ENCODE measurements around the gene ZNF48. TPM values are rescaled to one million over a fixed set of nuclear protein-coding genes. Genes with fewer than 3 reads are reported as not detected.
A peak's percentile ranks its signal among the peaks of the same experiment; 100 is the strongest.

ZNF48 gene
- total RNA-seq, 1 experiment from 2014 or later: 20.7 TPM

DNA sequence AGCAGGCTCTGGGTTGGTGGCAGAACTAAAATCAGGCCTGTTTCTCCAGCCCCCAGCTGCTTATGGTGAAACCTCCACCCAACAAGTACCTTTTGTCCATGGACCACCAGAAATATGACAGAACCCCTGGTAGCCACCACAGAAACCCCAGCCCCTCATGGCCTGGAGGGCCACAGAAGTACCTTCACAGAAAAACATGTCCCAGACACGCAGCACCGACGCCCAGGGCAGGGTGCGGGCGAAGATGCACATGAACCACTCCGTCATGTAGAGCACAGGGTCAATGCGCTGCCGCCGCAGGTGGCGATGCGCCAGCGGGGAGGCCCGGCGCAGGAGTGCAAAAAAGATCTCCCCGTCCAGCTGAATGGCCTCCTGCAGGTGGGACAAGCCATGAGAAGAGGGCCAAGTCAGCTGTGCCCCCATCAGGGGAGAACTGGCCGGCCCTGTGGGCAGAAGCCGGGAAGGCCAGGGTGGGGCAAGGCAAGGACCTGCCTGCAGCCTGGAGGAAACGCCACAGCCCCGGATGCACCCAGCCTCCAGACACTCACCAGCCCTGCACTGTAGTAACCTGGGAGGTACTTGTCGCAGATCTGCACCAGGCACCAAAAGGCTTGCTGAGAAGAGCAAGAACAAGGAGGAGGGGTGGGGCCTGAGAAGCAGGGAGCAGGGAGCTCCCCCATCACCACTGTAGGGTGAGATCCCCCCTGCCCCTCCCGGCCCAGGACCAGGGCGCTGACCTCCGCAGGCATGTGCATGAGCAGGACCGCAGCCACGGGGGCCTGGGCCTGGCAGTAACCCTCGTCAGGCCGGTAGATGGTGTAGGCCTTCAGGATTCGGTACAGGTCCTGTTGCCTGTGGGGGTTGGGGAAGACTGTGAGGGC, 36.0 kb upstream of the ZNF48 start:
- no peak for DNase-seq (ENCODE audit: low spot score)

DNA sequence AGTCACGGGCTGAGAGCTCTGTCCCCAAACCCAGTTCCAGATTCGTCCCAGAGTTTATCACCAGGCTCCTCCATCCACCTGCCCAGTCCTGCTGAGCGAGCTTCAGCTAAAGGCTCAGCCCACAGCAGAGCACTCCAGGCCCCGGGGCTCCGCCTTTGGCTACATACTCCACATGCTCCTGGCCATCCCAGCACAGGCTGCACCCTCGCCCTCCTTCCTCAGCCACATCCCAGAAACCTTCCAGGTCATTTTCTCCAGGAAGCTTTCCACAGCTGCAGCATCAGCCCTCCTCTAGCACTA, 35.4 kb upstream of the ZNF48 start:
- no peak for DNase-seq (ENCODE audit: low spot score)

DNA sequence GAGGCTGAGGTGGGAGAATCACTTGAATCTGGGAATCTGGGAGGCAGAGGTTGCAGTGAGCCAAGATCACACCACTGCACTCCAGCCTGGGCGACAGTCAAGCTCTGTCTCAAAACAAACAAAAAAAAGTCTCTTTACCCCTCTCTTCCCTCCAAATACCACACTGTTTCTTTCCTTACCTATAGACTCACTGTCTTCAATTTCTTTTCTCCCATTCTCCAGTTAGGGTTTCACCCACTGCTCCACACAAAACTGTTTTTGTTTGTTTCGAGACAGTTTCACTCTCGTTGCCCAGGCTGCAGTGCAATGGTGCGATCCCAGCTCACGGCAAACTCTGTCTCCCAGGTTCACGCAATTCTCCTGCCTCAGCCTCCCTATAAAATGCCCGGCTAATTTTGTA, 34.0 kb upstream of the ZNF48 start:
- no peak for DNase-seq (ENCODE audit: low spot score)

DNA sequence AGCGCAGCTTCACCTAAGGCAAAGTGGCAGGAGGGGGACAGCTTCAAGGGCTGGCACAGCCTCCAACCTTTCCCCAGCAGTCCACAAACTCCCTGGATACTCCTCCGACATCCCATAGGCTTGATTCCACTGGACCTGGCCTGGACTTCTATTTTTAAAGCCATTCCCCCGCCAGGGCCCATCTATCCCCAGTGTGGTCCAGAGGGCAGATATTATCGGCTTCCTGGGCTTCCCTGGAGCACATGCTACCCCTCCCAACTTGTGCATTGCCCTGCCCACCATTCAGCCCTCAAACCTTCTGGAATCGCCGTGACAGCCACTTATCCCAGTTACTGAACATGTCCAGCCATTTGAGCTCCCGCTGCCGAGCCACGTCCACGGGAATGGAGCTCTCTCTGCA, 30.0 kb upstream of the ZNF48 start:
- no peak for DNase-seq (ENCODE audit: low spot score)

DNA sequence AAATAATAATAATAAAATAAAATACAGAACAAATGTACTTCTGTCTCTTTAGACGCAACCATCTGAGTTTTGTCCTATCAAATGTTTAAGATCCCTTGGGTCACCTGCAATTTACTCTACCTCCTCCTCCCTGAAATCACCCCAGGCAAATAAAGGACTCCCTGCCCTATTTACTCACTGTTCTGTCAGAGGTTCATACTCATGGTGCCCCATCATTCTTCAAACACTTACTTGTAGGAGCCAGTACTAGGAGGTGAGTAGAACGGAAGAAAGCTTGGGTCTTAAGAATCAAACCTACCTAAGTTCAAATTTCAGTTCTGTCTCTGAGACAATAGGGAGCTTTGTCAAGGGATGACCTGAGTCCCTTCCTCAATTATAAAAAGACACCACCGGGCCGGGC, 28.7 kb upstream of the ZNF48 start:
- DNase-seq (ENCODE audit: low spot score): no peak

DNA sequence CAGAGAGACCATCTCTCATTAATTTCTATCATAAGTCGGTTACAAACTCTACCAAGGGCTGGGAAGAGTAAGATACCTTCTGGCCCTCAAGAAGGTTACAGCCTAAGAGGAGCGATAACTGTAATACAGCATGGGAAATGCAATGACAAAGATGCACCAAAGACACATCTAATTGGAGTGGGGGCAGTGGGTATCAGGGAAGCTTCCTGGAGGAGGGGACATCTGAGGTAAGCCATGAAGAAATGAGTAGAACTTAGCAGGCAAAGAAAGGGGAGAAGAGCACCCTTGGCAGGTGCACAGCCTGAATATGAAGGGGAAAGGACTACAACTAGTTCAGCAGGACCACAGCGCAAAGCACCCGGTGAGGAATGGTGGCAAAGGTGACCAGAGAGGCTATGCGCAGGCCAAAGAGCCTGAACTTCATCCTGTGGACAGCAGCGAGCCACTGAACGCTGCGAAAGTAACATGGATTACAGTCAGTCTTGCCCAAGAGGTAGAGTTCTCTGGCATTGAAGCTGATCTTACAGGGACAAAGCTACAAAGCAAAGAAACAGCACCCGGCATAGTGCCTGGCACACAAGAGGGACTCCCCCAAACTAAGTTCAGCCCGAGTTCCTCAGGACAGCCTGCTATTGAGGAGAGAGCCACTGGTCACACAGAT, 27.7 kb upstream of the ZNF48 start:
- DNase-seq (ENCODE audit: low spot score): no peak

DNA sequence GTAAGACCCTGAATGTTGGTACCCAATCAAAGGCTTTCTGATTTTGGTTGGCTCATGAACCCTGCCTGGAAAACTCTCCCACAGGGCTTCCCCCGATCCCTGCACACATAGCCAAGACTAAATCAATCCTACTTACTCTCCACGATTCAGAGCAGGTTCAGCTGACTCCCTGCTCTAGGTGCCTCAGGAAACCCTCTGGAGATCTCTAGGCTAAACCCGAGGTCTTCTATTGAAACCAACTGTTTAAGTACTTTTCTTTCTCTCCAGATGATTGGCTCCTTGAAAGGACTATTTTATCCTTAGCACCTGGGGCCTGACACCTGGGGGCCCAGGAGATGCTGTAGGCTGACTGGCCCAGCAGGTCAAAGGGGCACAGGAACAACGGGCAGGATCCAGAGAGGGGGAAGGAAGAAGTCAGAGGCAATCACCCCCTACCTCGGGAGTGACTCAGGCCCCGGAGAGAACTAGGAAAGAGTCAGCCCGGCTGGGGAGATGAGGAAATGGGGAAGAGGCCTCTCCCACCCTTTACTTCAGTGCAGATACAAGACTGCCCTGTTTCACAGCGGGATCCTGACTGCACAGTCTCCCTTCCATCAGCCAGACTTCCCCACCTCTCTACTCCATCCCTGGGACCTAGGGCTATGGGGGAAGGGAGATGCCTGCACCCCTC, 27.0 kb upstream of the ZNF48 start:
- peak; percentile 59 for DNase-seq (ENCODE audit: low spot score)

DNA sequence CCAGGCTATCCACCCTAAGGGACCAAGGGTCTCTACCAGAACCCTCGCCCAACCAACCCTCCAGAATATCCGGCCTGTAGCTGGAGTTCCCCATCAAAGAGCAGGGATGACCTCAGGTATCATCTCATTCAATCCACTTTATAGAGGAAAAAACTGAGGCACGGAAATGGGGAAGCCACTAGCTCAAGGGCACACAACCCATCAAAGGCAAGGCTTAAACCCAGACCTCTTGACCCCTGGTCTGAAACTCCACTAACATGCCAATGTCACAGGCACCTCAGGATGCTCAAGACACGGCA, 26.5 kb upstream of the ZNF48 start:
- DNase-seq (ENCODE audit: low spot score): no peak

DNA sequence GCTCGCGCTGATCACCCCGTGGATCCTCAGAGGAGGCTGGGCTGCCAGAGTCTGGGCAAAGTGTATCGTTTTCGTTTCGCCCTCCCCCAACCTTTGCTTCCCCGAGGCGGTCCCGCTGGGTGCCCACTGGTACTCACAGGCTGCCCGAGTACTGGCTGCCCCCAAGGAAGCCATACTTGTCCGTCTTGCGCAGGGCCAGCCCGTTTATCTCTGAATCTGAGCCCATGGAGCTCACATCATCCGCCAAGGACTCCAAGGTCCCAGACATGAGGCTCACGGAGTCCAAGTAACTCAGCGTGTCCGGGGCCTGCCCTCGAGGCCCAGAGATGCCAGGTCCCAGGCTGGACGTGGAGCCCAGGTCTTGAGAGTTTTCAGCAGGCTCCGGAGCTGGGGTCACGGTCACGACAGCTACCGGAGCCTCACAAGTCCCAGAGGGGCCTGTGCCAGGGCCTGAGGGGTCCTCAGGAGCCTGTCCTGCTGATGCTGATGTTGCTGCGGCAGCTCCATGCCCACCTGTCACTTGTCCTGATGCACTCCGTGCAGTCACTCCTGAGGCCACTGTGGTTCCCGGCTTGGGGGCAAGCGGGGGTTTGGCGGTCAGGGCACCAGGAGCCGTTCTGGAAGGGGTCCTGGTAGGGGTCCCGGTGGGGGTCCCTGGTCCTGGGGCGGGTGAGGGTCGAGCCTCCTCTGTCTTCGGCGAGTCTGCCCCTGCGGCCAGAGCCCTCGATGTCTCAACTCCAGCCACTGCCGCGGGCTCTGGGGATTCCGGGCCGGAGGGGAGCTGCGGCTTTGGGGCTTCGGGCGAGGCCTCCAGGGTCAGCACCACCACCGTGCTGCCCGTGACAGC, 25.9 kb upstream of the ZNF48 start:
- DNase-seq (ENCODE audit: low spot score): no peak

DNA sequence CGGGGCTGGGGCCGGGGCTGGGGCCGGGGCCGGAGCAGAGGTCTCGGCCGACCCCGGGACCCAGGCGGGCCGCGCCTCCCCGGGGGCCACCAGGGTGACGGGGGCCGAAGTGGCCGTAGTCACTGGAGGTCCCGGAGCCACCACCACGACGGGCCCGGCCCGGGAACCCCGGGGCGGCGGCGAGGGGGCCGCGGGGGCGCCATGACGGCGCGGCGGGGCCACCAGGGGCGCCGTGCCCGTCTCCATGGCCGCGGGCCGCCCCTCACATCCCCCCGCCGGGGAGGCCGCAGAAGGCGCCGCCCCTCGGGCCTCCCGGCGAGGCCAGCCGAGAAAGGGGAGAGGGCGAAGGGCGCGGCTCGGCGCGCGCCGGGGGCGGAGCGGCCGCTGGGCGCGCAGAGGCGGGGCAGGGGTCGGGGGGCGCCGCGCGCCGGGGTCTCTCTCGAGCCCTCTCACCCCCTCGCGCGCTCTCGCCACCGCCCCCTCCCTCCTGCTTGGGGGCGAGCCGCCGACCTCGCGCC, 25.2 kb upstream of the ZNF48 start:
- no peak for DNase-seq (ENCODE audit: low spot score)

DNA sequence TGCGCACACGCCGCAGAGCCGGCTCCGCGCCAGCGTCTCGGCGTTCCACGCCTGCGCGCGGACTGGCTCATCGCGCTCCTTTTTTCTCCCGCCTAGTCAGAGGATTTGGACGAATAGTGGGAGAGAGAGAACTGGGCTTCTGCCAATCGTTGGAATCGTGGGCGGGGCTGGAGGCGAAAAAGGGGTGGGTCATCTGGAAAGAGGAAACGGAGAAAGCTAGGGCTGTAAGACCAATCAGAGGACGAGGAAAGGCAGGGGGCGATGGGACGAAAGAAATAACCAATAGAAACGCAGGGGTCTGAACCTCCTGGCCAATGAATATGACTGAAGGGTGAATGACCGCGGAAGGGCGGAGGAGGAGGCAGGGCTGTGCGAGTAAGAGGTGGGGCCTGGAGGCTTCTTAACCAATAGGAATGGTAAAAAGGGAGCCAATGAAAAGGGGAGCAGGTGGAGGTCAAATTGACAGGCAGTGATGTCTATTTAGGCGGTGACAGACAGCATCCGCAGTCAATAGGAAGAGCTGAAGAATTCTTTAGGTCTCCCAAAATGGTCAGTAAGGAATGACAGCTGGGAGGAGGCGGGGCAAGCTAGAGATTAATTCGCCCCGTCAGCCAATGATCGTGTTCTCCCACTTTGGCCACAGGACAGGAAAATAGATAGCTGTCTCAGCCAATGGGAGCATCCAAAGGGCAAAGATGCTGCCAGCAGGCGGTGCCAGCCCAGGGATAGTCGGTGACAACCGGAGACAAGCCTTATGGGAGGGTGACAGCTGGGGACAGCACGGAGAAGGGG, 24.6 kb upstream of the ZNF48 start, which contains the start of gene TBC1D10B:
TBC1D10B (minus strand) TSS at position 39 of the 792 bp plus-strand sequence. CDS start 311 bp downstream, outside the sequence.
- peak; percentile 100 for DNase-seq (ENCODE audit: low spot score)

DNA sequence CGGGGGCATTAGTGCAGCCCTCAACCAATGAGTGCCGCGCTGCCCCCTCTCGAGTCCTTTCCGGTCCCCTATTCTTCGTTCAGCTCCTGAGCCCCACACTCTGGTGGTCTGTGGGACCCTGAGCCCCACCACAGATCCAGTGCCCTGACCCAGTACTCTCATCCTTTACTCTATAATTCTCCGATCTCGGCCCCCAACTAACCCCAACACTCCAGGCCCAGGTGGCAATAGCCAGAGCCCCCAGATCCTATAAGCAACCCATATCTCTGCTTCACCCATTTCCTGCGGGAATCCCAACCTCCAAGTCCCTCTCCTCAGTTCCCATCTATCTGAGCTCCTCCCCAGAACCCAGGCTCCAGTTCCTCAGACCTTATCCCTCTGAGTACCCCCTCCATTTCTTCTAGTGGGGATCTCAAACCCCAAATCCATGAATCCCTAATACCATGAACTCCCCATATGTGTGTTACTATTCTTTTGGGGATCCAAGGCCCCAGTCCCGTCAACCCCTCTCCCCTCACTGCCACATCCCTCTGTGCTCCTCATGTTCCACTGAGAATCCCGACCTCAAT, 23.9 kb upstream of the ZNF48 start:
- no peak for DNase-seq (ENCODE audit: low spot score)

DNA sequence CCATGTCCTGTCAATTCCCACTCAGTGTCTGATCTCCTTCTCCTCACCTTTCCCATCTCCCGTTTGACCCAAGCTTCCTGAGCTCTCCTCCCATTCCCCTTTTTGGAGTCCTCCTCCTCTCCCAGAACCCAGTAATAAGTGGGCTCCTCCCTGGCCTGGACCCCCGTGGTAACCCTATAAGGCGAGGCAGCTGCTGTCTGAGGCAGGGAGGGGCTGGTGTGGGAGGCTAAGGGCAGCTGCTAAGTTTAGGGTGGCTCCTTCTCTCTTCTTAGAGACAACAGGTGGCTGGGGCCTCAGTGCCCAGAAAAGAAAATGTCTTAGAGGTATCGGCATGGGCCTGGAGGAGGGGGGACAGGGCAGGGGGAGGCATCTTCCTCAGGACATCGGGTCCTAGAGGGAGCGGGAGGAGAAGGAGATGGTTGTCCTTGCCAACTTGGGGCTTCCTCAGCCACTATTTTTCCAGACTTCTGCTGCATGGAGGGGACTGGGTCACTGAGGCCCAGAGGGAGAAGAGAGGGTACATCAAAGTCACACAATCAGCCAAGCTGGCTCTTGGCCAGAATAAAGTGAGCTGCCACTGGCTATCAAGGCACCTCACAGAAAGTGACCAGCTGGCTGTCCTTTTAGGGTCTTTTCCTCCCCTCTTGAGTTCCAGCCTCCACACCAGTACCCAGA, 23.0 kb upstream of the ZNF48 start:
- DNase-seq (ENCODE audit: low spot score): no peak

DNA sequence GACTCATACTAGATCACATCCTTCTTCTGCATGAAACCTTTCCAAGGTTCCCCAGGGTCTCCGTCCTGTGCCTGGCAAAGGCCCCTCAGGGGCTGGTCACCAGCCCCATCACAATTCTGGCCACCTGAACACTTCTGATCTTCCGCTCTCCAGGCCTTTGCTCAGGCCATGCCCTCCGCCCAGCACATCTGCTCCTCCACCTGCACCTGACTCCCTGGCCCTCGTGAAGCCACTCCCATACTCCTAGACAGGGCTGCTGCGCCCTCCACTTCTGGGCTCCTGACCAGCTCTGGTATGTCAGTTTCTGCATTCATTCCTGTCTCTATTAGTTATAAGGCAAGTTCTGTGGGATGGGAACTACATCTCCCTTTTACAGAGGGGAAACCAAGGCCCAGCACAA, 22.5 kb upstream of the ZNF48 start:
- no peak for DNase-seq (ENCODE audit: low spot score)

DNA sequence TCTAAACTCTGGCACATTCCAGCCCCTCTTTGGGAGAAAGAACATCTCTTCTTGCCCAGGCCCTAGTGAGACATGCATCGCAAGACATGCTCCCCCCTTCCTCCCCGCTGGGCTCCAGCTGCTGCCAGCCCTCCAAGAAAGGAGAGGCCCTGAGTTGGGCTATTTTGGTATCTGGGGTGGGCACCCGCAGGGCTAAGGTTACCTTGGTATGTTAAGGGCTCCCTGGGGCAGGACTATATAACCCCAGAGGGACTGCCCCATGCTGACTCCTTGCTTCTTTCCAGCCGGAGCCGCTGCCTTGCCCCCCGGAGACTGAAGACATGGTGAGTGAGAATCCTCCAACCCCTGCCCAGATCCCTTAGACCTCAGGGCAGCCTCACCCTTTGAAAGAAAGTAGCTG, 20.7 kb upstream of the ZNF48 start, which contains the start of gene MYL11:
MYL11 (plus strand) TSS at position 265 of the 400 bp plus-strand sequence; CDS start at position 321, 56 bp downstream.
- no peak for DNase-seq (ENCODE audit: low spot score)

DNA sequence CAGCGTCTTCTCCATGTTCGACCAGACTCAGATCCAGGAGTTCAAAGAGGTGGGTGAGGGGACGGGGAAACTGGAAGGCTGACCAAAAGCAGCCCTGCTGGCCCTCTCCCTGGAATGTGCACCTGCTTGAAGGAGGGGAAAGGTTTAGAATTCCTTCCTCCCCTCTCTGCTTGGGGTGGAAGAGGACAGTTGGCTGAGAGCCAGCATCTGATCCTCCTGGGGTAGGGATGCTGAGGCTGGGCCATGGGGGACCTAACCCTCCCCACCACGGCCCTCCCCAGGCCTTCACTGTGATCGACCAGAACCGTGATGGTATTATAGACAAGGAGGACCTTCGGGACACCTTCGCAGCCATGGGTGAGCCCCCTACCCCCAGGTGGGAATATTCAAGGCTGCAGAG, 19.4 kb upstream of the ZNF48 start:
- DNase-seq (ENCODE audit: low spot score): no peak

DNA sequence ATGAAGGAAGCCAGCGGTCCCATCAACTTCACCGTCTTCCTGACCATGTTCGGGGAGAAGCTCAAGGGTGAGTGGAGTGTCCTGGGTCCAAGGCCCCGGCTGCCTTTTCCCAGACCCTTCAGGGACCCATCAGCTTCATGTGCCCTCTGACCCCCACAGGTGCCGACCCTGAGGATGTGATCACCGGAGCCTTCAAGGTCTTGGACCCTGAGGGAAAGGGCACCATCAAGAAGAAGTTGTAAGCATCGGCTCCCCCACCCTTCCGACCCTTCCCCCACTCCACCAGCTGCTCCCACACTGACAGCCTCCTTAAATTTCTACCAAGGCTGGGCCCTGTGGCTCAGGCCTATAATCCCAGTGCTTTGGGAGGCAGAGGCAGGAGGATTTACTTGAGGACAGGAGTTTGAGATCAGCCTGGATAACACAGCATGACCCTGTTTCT, 18.7 kb upstream of the ZNF48 start:
- DNase-seq (ENCODE audit: low spot score): no peak

DNA sequence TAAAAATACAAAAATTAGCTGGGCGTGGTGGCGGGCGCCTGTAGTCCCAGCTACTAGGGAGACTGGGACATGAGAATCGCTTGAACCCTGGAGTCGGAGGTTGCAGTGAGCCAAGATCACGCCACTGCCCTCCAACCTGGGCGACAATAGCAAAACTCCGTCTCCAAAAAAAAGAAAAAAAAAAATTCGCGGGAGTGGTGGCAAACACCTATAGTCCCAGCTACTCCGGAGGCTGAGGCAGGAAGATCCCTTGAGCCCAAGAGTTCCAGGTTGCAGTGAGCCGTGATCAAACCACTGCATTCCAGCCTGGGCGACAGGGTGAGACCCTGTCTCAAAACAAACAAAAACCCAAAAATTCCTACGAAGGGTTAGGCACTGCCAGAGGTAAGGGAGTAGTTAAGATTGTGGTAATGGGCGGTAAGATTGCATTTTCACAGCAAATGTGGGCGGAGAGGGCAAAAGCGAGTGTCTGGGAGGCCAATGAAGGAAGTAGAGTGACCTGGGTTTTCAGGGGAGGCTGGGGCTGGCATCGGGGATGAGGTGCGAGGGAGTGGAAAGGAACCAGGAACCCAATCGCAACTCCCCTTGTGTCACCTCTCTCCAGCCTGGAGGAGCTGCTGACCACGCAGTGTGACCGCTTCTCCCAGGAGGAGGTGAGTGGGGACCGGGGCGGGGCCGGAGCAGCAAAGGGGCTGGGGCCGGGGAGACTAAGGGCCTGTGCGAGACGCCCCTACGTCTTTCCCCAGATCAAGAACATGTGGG, 18.0 kb upstream of the ZNF48 start:
- no peak for DNase-seq (ENCODE audit: low spot score)

DNA sequence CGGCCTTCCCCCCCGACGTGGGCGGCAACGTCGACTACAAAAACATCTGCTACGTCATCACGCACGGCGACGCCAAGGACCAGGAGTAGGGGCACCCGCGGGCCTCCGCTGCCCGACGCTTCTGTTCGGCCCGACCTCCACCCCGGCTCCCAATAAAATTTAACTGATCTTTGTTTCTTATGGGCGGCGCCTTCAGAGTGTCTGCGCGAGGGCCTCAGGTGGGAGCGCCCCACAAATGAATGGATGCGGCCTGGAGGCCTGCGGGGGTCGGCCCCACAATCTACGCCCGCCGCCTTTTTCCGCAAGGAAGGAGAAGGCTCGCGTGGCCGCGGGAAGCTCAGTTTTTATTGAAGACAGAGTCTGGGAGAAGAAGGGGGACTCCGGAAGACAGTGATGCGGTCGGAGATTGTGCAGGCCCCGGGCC, 17.4 kb upstream of the ZNF48 start:
- peak; percentile 67 for DNase-seq (ENCODE audit: low spot score)

Measured in A172 (cell line).